NT2/D1 (cell line): Measurements from ENCODE around the gene SHISA6.

ENCODE experiments used
- SUZ12 ChIP-seq: IDR thresholded peaks from 2 replicates; pipeline ENCODE4 v1.6.1; 2011; ENCODE audit not compliant: insufficient read length, insufficient read depth; ENCODE audit errors: extremely low read depth
- YY1 ChIP-seq: IDR thresholded peaks from 2 replicates; pipeline ENCODE4 v1.6.1; 2011; ENCODE audit not compliant: insufficient read length, insufficient read depth
- ZNF274 ChIP-seq: IDR thresholded peaks from 2 replicates; pipeline ENCODE4 v1.6.1; 2011; ENCODE audit warnings: mild to moderate bottlenecking, low read depth, low read length

GRCh38 chr17:11583306-11583992 is 342.4 kb downstream of the SHISA6 start:
- TF ChIP-seq YY1 (no peak), ZNF274 (no peak), SUZ12 (no peak)
